ENCODE results near the gene HEG1.

HEG1 gene

DNA sequence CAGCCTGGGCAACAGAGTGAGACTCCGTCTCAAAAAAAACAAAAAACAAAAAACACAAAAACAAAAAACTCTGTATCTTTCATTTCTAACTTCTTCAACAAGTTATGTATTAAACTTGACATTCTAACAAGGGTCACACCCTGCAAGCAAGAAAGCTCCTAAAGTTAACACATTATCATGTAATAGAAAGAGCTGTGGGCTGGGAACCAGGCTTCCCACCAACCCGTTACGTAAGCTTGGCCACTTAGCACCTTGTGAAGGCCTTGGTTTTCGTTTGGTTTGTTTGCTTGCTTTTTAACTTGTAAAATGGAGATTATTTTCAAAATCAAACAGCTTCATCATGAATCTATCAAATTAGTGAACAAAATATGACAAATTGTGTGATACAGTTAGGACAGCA lies 47.0 kb downstream of the HEG1 start:
- H3K4me1 ChIP-seq: no peaks in the 10 kb centered on the region
- no peak overlapping the region for H3K4me2 ChIP-seq (ENCODE audit: low read length)
- H3K79me2 ChIP-seq: no peaks in the 10 kb centered on the region
- TF ChIP-seq, protein P1, sequence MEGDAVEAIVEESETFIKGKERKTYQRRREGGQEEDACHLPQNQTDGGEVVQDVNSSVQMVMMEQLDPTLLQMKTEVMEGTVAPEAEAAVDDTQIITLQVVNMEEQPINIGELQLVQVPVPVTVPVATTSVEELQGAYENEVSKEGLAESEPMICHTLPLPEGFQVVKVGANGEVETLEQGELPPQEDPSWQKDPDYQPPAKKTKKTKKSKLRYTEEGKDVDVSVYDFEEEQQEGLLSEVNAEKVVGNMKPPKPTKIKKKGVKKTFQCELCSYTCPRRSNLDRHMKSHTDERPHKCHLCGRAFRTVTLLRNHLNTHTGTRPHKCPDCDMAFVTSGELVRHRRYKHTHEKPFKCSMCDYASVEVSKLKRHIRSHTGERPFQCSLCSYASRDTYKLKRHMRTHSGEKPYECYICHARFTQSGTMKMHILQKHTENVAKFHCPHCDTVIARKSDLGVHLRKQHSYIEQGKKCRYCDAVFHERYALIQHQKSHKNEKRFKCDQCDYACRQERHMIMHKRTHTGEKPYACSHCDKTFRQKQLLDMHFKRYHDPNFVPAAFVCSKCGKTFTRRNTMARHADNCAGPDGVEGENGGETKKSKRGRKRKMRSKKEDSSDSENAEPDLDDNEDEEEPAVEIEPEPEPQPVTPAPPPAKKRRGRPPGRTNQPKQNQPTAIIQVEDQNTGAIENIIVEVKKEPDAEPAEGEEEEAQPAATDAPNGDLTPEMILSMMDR (IDR thresholded peaks at IDR 0.05): no peak
- H3K27me3 ChIP-seq (ENCODE audit: control insufficient read depth, insufficient read depth, low read length): no peaks in the 10 kb centered on the region
- H2AFZ ChIP-seq: no peak overlapping the region
- H3K27ac ChIP-seq: no peak overlapping the region
- no peaks in the 10 kb centered on the region for H3K9me3 ChIP-seq (ENCODE audit: control insufficient read depth, low read length)
- H3K36me3 ChIP-seq (ENCODE audit: control insufficient read depth, insufficient read depth, low read length): no peaks in the 10 kb centered on the region
- no peak overlapping the region for H3K9ac ChIP-seq
- H3K4me3 ChIP-seq (ENCODE audit: low read depth, low read length): no peak overlapping the region

- Histone ChIP-seq H3K27ac (no peak overlapping the region), H3K79me2 (no peaks in the 10 kb centered on the region), H3K27me3 (ENCODE audit: control insufficient read depth, insufficient read depth, low read length) (no peaks in the 10 kb centered on the region), H2AFZ (no peak overlapping the region), H3K4me1 (no peaks in the 10 kb centered on the region), H3K4me2 (ENCODE audit: low read length) (no peak overlapping the region), H3K9ac (no peak overlapping the region), H3K36me3 (ENCODE audit: control insufficient read depth, insufficient read depth, low read length) (no peaks in the 10 kb centered on the region), H3K4me3 (ENCODE audit: low read depth, low read length) (no peak overlapping the region), H3K9me3 (ENCODE audit: control insufficient read depth, low read length) (no peaks in the 10 kb centered on the region)
- TF ChIP-seq, protein P1 (IDR thresholded peaks at IDR 0.05): no peak
These were observed 49.5 kb downstream of the HEG1 start for GRCh38 chr3:125006291-125006731.

DNA sequence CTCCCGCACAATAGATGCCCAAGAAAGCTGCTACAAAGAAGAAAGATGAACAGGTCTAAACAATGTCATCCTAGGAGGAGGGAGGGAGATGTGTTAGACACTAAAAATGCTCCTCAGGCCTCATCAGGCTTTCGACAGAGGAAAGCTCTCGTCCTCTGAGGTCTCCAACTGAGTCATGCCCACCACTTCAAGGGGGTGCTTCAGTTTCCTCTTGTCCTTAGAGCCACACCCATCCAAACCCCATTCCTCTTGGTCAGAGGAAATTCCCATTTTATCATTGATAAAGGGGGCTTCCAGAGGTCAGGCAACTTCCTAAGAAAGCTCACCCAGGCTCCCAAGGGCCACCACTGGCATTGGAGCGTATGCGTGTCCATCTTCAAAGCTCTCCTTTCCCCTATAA lies 50.1 kb downstream of the HEG1 start:
- Histone ChIP-seq H3K9me3 (ENCODE audit: control insufficient read depth, low read length) (no peaks in the 10 kb centered on the region), H3K4me1 (no peaks in the 10 kb centered on the region), H3K27ac (no peak overlapping the region), H3K79me2 (no peaks in the 10 kb centered on the region), H3K4me2 (ENCODE audit: low read length) (no peak overlapping the region), H3K27me3 (ENCODE audit: control insufficient read depth, insufficient read depth, low read length) (no peaks in the 10 kb centered on the region), H3K36me3 (ENCODE audit: control insufficient read depth, insufficient read depth, low read length) (no peaks in the 10 kb centered on the region), H3K9ac (no peak overlapping the region), H2AFZ (no peak overlapping the region), H3K4me3 (ENCODE audit: low read depth, low read length) (no peak overlapping the region)
- TF ChIP-seq, protein P1 (IDR thresholded peaks at IDR 0.05): no peak

GRCh38 chr3:125005222-125005621 lies 50.6 kb downstream of the HEG1 start:
- H3K4me1 ChIP-seq: no peaks in the 10 kb centered on the region
- no peak overlapping the region for H3K27ac ChIP-seq
- H3K36me3 ChIP-seq (ENCODE audit: control insufficient read depth, insufficient read depth, low read length): no peaks in the 10 kb centered on the region

More at GRCh38 chr3:125005222-125005621, 50.6 kb downstream of the HEG1 start:
- Histone ChIP-seq H3K9me3 (ENCODE audit: control insufficient read depth, low read length) (no peaks in the 10 kb centered on the region), H3K79me2 (no peaks in the 10 kb centered on the region), H3K4me3 (ENCODE audit: low read depth, low read length) (no peak overlapping the region), H3K9ac (no peak overlapping the region), H3K27me3 (ENCODE audit: control insufficient read depth, insufficient read depth, low read length) (no peaks in the 10 kb centered on the region), H2AFZ (no peak overlapping the region), H3K4me2 (ENCODE audit: low read length) (no peak overlapping the region)
- TF ChIP-seq, protein P1 (IDR thresholded peaks at IDR 0.05): no peak

Data from parathyroid adenoma (tissue), 2 donors.